HL-60 (cell line): Measurements from ENCODE around the gene EPHA1.

ENCODE experiments used
- DNase-seq, 2 experiments: peaks; one replicate each; pipeline ENCODE4 v3.0.0-alpha.2; 2010 to 2020; ENCODE audit warnings: low read depth in 1 of 2, low spot score in 1 of 2
- H3K27ac ChIP-seq: fragments of 250-450 bp; sonication (Bioruptor Pico); replicated peaks from 2 replicates; pipeline ENCODE4 v1.5.1; 2020; ENCODE audit warnings: mild to moderate bottlenecking, moderate library complexity
- H3K27me3 ChIP-seq: fragments of 250-450 bp; sonication (Bioruptor Pico); 2 replicates; pipeline ENCODE4 v1.5.1; 2021; ENCODE audit warnings: mild to moderate bottlenecking, moderate library complexity; ENCODE audit not compliant: insufficient read depth, poor library complexity, severe bottlenecking
- H3K4me3 ChIP-seq: replicated peaks from 2 replicates; pipeline ENCODE4 v1.5.1; 2011; ENCODE audit warnings: mild to moderate bottlenecking, control low read depth, low read length; ENCODE audit not compliant: insufficient read depth
- GABPA ChIP-seq: IDR thresholded peaks from 2 replicates; pipeline ENCODE4 v1.6.1; 2012; ENCODE audit warnings: low read depth
- POLR2AphosphoS5 ChIP-seq: IDR thresholded peaks from 2 replicates; pipeline ENCODE4 v1.6.1; 2012; ENCODE audit warnings: low read depth
- SPI1 ChIP-seq: IDR thresholded peaks from 2 replicates; pipeline ENCODE4 v1.6.1; 2012; ENCODE audit warnings: low read depth, mild to moderate bottlenecking, borderline replicate concordance
- TF ChIP-seq, protein P1 (sequence below): IDR thresholded peaks from one replicate; pipeline ENCODE4 v1.5.1; 2011; ENCODE audit warnings: low read length, control low read depth, inconsistent platforms; ENCODE audit not compliant: insufficient read depth
- TF ChIP-seq, protein P2 (sequence below): IDR thresholded peaks from 2 replicates; pipeline ENCODE4 v1.6.1; 2012; ENCODE audit warnings: low read depth; ENCODE audit not compliant: insufficient replicate concordance

Gene EPHA1

DNA sequence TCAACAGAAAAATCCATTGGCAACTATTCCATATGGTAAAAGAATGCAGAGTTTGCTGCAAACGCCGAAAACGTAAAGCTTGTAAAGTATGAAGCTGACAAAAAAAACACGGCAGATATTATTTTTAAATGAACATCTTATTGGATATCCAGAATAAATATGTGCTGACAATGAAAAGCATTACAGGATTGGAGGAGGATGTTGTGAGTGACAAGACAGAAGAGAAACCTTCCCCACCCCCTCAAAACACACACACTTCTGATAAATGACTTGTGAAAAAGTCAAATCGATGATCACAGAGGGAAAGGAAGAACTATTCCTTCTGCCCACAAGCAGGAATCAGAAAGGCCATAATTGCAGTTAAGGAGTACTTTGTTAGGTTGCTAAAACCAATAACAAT, 60.7 kb downstream of the EPHA1 start:
- Histone ChIP-seq H3K27ac (no peak overlapping the region), H3K4me3 (no peak overlapping the region), H3K27me3 (no peaks in the 10 kb centered on the region)
- DNase-seq = no peak
- TF ChIP-seq GABPA = no peak
- TF ChIP-seq POLR2AphosphoS5 = no peak
- TF ChIP-seq, protein P1, sequence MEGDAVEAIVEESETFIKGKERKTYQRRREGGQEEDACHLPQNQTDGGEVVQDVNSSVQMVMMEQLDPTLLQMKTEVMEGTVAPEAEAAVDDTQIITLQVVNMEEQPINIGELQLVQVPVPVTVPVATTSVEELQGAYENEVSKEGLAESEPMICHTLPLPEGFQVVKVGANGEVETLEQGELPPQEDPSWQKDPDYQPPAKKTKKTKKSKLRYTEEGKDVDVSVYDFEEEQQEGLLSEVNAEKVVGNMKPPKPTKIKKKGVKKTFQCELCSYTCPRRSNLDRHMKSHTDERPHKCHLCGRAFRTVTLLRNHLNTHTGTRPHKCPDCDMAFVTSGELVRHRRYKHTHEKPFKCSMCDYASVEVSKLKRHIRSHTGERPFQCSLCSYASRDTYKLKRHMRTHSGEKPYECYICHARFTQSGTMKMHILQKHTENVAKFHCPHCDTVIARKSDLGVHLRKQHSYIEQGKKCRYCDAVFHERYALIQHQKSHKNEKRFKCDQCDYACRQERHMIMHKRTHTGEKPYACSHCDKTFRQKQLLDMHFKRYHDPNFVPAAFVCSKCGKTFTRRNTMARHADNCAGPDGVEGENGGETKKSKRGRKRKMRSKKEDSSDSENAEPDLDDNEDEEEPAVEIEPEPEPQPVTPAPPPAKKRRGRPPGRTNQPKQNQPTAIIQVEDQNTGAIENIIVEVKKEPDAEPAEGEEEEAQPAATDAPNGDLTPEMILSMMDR = no peak
- TF ChIP-seq SPI1 = no peak
- TF ChIP-seq, protein P2, sequence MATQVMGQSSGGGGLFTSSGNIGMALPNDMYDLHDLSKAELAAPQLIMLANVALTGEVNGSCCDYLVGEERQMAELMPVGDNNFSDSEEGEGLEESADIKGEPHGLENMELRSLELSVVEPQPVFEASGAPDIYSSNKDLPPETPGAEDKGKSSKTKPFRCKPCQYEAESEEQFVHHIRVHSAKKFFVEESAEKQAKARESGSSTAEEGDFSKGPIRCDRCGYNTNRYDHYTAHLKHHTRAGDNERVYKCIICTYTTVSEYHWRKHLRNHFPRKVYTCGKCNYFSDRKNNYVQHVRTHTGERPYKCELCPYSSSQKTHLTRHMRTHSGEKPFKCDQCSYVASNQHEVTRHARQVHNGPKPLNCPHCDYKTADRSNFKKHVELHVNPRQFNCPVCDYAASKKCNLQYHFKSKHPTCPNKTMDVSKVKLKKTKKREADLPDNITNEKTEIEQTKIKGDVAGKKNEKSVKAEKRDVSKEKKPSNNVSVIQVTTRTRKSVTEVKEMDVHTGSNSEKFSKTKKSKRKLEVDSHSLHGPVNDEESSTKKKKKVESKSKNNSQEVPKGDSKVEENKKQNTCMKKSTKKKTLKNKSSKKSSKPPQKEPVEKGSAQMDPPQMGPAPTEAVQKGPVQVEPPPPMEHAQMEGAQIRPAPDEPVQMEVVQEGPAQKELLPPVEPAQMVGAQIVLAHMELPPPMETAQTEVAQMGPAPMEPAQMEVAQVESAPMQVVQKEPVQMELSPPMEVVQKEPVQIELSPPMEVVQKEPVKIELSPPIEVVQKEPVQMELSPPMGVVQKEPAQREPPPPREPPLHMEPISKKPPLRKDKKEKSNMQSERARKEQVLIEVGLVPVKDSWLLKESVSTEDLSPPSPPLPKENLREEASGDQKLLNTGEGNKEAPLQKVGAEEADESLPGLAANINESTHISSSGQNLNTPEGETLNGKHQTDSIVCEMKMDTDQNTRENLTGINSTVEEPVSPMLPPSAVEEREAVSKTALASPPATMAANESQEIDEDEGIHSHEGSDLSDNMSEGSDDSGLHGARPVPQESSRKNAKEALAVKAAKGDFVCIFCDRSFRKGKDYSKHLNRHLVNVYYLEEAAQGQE = no peak

DNA sequence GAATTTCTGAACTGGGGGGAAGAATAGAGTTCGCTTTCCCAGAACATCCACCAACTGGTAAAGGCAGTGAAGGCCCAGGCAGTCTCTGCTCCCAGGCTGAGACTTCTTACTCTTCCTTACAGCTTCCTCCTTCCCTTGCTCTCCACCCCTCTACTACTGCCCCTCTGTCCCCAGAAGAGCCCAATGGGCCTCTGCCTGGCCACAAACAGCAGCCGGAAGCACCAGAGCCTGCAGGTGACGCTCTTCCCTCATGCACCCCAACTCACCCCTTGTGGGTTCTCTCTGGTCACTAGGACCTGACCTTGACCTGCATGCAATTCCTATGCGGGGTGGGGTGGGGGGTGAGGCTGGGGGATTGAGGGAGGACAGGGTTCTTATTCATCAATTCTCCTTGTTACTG, 62.6 kb downstream of the EPHA1 start:
- DNase-seq = peak in 1 of 2 experiments; percentile 7
- H3K4me3 ChIP-seq = no peak overlapping the region
- H3K27ac ChIP-seq = no peak overlapping the region
- TF ChIP-seq, protein P1 = no peak
- TF ChIP-seq, protein P2 = no peak
- TF ChIP-seq GABPA (no peak), SPI1 (no peak), POLR2AphosphoS5 (no peak)
- H3K27me3 ChIP-seq = no peaks in the 10 kb centered on the region

DNA sequence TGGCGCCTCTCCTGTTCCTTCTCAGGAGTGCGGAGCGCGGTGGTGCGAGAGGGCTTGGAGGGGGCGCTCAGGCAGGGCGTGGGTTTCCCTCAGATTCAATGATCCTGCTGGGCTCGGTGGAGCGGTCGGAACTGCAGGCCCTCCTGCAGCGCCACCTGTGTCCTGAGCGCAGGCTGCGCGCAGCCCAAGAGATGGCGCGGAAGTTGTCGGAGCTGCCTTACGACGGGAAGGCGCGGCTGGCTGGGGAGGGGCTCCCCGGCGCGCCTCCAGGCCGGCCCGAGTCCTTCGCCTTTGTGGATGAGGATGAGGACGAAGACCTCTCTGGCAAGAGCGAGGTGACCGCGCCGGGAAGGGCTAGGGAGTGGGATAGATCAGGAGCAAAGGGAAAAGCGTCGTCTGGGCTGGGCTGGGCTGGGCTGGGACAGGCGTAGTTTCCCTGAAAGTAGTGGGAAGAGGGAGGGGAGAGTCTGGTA, 63.2 kb downstream of the EPHA1 start:
- no peak overlapping the region; the same call in 1 of the 2 replicates for H3K4me3 ChIP-seq
- DNase-seq = peak in 1 of 2 experiments; percentile 56
- H3K27ac ChIP-seq = no peak overlapping the region

More for the DNA sequence above, 63.2 kb downstream of the EPHA1 start:
- H3K27me3 ChIP-seq = no peaks in the 10 kb centered on the region
- TF ChIP-seq GABPA (no peak), SPI1 (no peak), POLR2AphosphoS5 (no peak)
- TF ChIP-seq, protein P1 = no peak
- TF ChIP-seq, protein P2 = no peak
